Activated CD8-positive, alpha-beta memory T cell treated with anti-CD3 and anti-CD28 coated beads, Interleukin-2, amount 50 U/mL, for 1 hour (primary cell): ENCODE data around the gene EP400.
"Not testable (repeated sequence)": the region's sequence is repeated elsewhere in the genome, so short reads cannot be mapped to it uniquely, and the experiment has no call there.

Experiments used
- DNase-seq: peaks from one replicate; pipeline ENCODE4 v3.0.0-alpha.2; 2020; ENCODE audit errors: extremely low read depth

EP400 gene

DNA sequence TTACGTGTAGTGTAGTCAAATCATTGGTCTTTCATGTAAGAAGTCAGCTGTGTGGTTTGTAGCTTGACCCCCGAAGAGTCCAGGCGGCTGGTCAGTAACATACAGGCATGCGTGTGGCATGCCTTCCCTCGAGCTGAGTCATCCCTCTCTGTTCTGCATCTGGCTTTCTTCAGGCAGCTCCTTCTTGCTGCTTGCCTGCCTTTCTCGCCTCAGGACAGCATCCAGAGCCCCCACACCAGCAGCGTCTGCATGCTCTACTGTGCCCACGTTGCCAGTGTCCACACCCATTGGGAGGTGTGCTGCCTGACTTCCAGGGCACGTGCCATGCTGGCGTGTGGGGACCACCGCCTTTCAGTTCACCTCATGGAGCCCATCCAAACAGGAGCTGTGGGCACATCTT, 96.8 kb downstream of the EP400 start:
- no peak for DNase-seq

DNA sequence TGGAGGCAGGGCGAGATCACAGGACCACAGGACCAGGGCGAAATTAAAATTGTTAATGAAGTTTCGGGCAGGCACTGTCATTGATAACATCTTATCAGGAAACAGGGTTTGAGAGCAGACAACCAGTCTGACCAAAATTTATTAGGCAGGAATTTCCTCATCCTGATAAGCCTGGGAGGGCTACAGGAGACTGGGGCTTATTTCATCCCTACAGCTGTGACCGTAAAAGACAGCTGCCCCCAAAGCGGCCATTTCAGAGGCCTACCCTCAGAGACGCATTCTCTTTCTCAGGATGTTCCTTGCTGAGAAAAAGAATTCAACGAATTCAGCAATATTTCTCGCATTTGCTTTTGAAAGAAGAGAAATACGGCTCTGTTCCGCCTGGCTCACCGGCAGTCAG, 97.9 kb downstream of the EP400 start:
- not testable (repeated sequence) for DNase-seq

DNA sequence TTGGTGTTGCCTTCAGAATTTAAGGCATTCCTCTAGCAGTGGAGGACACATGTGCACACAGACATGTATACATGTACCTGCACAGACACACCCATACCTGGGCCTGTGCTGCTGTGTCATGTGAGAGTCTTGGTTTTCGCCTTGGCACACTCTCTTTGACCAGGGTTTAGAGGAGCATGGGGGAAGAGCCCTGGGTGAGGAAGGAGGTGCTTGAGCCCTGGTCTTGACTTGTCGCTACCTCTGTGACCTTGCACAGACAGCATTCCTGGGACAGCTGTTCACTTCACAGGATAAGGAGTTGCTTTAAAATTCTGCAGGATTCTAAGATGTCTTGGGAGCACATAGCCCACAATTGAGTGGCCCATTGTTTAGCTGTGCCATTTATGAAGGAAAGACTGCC, 99.7 kb downstream of the EP400 start:
- no peak for DNase-seq

DNA sequence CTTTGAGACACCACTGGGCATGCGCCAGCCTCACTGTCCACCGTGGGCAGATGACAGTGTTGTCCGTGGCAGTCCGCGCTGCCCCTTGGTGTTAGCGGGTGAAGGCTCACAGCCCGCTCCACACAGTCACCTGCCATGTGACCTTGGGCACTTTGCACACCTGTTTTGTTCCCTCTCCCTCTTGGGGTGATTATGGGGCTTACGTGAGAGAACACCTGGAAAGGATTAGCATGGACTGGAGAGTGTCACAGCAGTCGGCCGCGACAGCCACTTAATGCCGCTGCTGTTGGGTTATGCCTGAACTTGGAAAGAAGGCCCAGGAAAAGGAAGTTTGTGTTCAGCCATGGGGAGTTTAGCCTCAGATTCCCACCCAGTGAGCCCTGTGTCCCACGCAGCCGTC, 100.1 kb downstream of the EP400 start:
- no peak for DNase-seq

DNA sequence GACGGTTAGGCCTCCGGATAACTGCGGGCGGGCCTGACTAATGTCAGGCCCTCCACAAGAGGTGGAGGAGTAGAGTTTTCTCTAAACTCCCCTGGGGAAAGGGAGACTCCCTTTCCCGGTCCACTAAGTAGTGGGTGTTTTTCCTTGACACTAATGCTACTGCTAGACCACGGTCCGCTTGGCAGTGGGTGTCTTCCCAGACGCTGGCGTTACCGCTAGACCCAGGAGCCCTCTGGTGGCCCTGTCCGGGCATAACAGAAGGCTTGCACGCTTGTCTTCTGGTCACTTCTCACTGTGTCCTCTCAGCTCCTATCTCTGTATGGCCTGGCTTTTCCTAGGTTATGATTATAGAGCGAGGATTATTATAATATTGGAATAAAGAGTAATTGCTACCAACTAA, 102.0 kb downstream of the EP400 start:
- DNase-seq, result not testable (repeated sequence)

DNA sequence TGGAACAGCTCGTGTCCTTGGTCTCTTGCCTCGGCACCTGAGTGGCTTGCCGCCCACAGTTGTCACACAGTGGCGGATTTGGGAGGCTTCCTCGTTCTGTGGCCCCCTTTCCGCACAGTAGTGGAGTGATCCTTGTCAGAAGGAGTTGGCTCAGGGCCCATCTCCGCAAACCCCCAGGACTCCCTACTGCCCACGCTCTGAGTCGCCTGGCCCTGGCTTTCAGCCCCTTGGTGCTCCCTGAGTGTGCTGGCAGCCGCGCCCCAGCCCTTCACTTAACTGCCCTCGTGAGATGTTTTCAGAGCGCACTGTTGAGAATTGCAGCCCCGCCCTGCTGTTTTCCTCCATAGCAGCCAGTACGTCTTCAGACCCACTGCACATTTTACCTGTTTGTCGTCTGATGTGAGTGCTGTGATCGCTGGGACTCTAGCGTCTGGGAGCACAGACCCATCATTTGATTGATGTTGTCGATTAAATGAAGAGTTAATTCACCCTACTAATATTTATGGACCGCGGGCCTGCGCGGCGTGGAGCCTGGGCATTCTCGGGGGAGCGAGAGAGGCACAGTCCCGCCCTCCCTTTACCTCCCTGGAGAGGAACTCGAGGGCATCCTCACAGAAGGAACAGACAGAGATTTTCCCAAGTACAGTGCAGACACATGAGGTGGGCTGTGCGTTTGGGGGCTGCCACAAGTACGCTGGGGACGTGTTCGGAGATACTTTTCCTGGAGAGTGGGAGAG, 102.6 kb downstream of the EP400 start:
- no peak for DNase-seq

DNA sequence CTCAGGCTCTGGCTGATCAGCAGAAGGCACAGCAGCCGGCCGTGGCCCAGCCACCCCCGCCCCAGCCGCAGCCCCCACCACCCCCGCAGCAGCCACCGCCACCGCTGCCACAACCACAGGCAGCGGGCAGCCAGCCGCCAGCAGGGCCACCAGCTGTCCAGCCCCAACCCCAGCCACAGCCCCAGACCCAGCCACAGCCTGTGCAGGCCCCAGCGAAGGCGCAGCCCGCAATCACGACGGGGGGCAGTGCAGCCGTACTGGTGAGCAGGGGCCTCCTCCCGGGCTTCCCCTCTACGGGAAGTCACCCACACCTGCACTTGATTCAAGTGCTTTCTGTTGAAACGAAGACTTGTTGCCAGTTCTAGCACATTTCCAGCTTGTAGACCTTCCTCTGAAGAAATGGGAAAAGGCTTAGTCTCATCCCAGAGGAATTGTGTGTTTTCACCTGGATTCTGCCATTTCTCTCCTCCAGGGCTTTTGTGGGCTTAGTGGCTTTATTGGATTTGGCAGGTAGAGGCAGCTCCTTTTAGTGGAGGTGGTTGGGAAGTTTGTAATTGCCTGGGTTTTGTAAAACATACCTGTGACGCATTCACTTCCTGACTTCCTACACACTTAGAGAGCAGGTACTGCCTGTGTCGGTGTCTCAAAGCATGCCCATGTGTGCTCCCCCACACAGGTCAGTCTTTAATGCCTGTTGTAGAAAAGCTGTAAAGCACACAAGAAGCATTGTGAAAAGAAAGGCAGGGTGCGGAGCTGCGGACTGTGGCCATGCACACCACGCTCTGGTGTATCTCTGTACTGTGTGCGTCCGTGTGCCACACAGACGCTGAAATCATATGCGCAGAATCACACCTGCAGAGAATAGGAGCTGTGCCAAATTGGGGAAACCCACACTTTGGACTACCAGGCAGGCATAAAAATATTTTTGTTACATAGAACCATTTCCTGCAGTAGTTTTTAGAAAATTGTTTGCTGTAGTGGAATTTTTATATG, 103.9 kb downstream of the EP400 start:
- no peak for DNase-seq

DNA sequence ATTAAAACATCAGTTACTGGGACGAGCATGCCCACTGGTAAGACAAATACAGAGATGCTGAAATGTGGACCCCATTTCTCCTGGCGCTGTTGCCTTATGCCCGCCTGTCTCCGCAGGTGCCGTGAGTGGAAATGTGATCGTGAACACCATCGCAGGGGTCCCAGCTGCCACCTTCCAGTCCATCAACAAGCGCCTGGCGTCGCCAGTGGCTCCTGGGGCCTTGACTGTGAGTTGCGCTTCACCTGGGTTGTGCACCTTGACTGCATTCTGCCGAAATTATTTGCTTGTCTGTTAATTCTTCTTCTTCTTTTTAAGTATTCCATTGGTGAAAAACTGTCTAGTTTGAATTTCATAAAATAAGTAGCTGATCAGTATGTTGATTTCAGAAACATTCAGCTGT, 105.2 kb downstream of the EP400 start:
- no peak for DNase-seq

DNA sequence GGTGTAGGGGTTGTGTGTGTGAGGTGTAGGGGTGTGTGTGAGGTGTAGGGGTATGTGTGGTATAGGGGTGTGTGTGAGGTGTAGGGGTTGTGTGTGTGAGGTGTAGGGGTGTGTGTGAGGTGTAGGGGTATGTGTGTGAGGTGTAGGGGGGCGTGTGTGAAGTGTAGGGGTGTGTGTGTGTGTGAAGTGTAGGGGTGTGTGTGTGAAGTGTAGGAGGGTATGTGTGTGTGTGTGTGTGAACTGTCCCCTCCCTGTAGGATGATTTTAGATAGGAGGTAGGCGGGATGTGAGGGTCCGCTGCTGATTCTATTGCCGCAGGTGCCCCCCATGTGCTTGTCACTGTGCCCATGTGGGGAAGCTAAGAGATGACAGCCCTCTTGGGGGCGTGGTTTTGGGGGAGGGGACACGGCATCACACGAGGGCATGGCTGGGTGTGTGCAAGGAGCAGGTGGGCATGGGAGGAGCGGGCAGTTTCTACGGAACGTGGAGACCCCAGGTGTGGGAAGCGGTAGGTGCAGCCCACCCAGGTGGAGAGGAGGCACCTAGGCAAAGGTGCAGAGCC, 105.9 kb downstream of the EP400 start:
- DNase-seq, result no peak

DNA sequence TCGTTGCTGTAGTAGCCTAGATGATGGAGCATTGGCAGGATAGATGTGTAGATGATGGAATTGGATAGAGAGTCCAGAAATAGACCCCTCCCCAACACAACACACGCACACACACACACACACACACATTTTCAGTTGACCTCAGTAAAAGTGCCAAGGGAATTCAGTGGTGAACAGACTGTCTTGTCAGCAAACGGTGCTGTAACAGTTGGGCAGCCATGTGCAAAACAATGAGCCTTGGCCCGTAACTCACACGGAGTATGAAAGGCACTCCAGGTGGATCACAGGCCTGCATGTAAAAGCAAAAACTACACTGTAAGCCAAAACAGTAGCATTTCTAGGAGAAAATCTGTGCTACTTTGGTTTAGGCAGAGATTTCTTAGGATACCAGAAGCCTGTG, 106.6 kb downstream of the EP400 start:
- DNase-seq, result no peak

DNA sequence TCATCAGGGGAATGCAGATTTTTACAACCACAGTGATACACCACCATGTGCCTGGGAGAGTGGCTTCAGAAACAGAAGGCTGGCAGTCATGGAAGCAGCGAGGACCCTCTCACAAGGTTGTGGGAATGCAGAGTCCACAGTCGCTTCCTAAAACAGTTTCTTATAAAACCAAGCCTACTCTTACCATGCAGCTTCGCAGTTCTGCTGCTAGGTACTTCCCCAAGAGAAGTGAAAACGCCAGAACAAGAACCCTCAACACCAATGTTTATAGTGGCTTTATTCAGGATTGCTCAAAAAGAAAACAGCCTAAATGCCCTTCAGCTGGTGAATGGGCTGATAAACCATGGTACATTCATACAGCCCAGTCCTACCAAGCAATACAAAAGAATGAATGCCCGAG, 107.2 kb downstream of the EP400 start:
- DNase-seq, result no peak

DNA sequence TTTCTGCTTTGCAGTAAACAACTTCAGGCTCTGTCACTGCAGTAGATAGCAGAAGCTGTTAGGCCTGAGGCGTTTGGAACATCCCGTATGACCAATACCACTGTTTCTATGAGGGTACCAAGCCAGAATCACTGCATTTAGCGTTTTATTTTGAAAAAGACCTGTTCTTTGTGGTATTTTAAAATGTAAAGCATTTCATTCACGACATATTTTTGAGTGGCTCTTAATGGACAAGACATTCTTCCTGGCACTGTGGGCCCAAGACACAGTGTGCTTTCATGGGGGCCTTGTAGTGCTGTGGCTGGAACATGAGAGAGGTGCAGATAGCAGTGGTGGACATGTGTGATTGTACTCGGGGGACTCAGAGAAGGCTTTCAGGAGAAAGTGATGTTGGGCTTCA, 107.9 kb downstream of the EP400 start:
- no peak for DNase-seq

DNA sequence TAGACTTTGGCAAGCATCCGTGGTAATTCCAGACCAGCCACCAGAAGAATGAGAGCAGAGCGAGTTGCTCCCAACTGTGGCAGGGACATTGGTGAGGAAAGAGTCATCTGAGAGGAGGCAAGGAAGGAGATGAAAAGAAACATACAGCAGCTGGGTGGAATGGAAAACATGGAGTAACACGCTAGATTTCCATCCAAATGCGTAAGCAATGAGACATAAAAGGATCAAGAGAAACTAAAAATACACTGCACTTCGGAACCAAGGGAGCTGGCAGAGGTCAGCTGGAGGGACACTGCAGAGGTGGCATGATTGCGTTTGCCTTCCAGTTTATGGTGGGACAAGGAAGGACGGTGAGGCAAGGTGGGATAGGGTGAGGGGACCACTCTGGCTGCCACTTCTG, 111.5 kb downstream of the EP400 start:
- DNase-seq, result no peak

DNA sequence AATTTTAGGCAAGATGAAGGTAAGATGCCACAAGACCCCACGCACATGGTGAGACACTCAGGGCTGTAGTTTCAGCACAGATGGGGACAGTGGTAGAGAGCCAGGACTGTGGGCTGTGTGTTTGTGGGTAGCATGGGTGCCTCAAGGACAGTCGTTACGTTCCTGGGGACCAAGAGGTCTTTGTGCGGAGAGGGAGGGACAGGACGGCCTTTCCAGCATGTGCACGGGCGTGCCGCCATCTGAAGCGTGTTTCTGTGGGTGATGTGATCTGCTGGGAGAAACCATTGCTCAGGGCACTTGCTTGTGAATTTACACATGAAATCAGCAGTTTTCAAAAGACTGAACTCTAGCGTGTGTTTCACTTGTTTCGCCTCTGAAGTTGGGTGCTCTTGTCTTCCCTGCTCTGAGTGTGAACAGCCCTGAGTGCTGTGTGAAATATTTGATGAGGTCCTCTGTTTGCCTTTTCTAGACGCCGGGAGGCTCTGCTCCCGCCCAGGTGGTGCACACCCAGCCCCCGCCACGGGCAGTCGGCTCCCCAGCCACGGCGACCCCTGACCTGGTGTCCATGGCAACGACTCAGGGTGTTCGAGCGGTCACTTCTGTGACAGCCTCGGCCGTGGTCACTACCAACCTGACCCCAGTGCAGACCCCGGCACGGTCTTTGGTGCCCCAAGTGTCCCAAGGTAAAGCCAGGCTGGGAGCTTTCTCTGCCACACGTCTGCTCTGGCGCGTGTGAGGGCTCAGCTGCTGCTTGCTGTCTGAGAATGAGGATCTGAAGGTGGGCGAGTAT, 112.1 kb downstream of the EP400 start:
- no peak for DNase-seq

DNA sequence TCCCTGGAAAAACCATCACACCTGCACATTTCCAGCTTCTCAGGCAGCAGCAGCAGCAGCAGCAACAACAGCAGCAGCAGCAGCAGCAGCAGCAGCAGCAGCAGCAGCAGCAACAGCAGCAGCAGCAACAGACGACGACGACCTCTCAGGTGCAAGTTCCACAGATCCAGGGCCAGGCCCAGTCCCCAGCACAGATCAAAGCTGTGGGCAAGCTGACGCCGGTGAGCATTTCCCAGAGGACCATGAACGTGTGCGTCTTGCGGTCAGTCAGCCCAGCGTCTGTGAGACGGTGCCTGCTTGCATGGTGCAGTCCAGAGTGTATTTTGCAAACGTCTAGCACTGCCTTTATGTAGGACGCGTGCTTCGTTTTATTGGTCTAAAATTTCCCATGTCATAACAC, 112.7 kb downstream of the EP400 start:
- no peak for DNase-seq

DNA sequence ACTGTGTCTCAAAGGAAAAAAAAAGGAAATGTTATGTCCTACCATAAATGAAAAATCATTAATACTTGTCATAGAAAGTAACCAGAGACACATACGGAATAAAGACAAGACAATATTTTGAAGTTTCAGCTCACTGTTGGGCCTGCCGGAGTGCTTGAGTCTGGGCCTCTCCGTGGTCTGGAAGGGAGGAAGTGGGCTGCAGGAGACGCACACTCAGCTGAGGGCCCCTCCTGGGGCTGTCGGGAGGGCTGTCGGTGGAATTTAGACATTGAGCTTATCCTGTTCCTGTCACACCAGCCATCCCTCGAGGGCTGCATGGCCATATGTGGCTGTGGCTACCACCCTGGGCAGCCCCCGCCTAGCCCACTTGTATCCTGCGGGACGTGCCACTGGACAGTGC, 113.7 kb downstream of the EP400 start:
- DNase-seq, result no peak

DNA sequence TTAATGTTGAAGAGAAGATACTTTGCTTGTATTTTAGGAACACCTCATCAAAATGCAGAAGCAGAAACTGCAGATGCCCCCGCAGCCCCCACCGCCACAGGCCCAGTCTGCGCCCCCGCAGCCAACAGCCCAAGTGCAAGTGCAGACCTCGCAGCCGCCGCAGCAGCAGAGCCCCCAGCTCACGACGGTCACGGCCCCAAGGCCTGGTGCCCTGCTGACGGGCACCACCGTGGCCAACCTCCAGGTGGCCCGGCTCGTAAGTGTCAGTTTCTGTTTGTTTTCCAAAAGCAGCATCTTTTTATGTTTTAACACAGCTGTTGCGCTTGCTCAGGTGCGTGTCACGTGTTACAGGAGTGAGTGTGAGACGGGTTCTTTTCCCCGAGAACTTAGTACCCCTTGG, 114.9 kb downstream of the EP400 start:
- DNase-seq, result no peak

DNA sequence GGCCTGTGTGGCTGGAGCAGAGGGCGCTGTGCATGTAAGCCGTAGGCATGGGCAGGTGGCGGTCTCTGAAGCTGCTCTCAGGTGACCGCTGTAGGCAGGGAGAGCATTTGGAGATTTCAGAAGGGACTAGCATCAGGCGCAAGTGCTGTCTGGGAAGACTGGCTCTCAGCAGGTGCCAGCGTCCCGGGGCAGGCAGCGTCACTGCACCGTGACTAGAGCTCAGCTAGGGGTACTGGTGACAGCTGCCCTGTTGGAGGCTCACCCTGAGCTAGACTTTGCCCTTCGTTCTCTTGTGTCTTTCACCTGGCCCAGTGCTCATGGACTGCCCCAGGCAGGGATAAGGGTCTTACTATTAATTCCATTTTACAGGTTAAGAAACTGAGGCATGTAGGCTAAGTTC, 115.5 kb downstream of the EP400 start:
- no peak for DNase-seq

DNA sequence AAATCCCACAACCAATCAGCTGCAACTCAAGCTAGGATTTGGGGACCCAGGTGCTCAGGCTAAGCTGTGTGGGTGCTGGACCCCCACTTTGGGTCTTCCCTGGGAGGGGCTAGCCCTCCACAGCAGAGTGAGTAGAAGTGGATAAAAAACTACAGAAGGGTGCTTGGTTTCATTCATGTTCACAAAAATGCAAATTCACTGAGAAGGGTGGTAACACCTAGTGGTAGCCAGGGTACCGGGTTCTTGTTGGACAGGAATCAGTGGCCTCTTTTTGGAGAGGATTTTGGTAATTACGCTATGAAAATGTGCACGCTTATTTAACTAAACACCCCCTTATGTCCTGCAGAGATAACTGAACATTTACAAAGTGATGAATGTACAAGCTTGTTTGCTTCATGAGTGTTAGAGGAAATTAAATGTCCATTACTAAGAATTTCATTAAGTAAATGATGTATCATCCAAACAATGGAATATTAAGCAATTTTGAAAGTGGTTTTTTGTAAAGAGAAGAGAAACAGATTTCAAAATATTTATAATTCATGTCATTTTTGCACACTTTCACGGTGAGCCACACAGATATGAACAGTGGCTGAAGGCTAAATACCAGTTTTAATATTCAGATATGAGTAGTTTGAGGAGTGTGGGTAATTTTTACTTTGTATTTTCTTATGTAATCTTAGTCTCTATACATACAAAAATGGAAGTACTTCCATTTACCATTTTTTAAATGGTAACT, 116.0 kb downstream of the EP400 start:
- DNase-seq, result no peak

DNA sequence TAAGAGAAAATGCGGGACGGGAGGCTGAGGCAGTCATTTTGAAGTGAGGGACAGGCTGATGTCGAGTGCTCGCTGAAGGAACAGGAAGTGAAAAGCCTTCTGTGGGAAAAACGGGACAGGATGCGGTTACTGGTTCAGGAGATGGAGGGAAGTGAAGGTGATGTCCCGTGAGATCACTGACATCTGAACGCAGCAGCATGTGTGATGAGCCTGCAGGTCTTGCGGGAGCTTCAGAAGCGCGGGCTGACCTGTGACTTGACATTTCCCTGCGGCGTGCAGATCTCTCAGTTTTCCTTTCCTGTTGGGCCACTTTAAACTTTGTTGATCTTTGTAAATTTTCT, 116.6 kb downstream of the EP400 start:
- no peak for DNase-seq

DNA sequence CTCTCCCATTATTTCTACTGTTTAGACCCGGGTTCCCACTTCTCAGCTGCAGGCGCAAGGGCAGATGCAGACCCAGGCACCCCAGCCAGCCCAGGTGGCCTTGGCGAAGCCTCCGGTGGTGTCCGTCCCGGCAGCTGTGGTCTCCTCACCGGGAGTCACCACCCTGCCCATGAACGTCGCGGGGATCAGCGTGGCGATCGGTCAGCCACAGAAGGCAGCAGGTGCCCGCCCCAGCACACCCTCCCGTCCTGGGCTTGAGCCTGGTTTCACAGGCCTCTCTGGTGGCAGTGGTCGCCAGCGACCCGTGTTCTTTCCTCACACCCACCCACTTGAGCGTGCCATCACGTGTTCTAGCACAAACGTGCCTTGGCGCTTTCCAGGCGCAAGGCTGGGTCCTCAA, 117.0 kb downstream of the EP400 start:
- no peak for DNase-seq
